ENCODE measurements around the gene KRTAP27-1. TPM values are rescaled to one million over a fixed set of nuclear protein-coding genes. Genes with fewer than 3 reads are reported as not detected.

KRTAP27-1 gene
- total RNA-seq, result not detected in 2 replicates

GRCh38 chr21:30337276-30337744 lies at the start of gene KRTAP27-1:
Gene KRTAP27-1, minus strand, starts transcription at chr21:30337694. Its CDS starts 26 bp downstream, at chr21:30337668.

GRCh38 chr21:30372139-30372770 lies 34.8 kb upstream of the KRTAP27-1 start, which contains the start of gene KRTAP13-2:
Gene KRTAP13-2, minus strand, starts transcription at chr21:30372271. Its CDS starts 58 bp downstream, at chr21:30372213.

GRCh38 chr21:30348506-30348905 lies 11.0 kb upstream of the KRTAP27-1 start, which contains the start of gene KRTAP23-1:
Gene KRTAP23-1, minus strand, starts transcription at chr21:30348606. Its CDS starts 0 bp downstream, at chr21:30348606.

GRCh38 chr21:30320215-30320614 lies 17.3 kb downstream of the KRTAP27-1 start, which contains the start of gene KRTAP26-1:
Gene KRTAP26-1, minus strand, starts transcription at chr21:30320315. Its CDS starts 280 bp downstream, at chr21:30320035.

GRCh38 chr21:30289215-30289614 lies 48.3 kb downstream of the KRTAP27-1 start, which contains the start of gene KRTAP25-1:
Gene KRTAP25-1, minus strand, starts transcription at chr21:30289514. Its CDS starts 24 bp downstream, at chr21:30289490.

Other genes starting within 250 kb of the KRTAP27-1 start
- not detected in 2 replicates for gene CLDN17, start 170.9 kb downstream of the KRTAP27-1 start, total RNA-seq
- gene CLDN8, start 121.6 kb downstream of the KRTAP27-1 start, total RNA-seq, result not detected in 2 replicates
- not detected in 2 replicates for gene KRTAP24-1, start 54.7 kb downstream of the KRTAP27-1 start, total RNA-seq
- gene KRTAP25-1, start 48.2 kb downstream of the KRTAP27-1 start, total RNA-seq, result not detected in 2 replicates
- gene KRTAP26-1, start 17.4 kb downstream of the KRTAP27-1 start, total RNA-seq, result not detected in 2 replicates
- gene KRTAP23-1, start 10.9 kb upstream of the KRTAP27-1 start, total RNA-seq, result not detected in 2 replicates
- gene KRTAP13-2, start 34.6 kb upstream of the KRTAP27-1 start, total RNA-seq, result not detected in 2 replicates
- gene KRTAP13-1, start 58.3 kb upstream of the KRTAP27-1 start, total RNA-seq, result not detected in 2 replicates
- not detected in 2 replicates for gene KRTAP13-3, start 88.2 kb upstream of the KRTAP27-1 start, total RNA-seq
- gene KRTAP13-4, start 92.5 kb upstream of the KRTAP27-1 start, total RNA-seq, result not detected in 2 replicates
- not detected in 2 replicates for gene KRTAP15-1, start 102.6 kb upstream of the KRTAP27-1 start, total RNA-seq
- gene KRTAP19-1, start 142.7 kb upstream of the KRTAP27-1 start, total RNA-seq, result not detected in 2 replicates
- not detected in 2 replicates for gene KRTAP19-2, start 149.7 kb upstream of the KRTAP27-1 start, total RNA-seq
- not detected in 2 replicates for gene KRTAP19-3, start 154.3 kb upstream of the KRTAP27-1 start, total RNA-seq
- gene KRTAP19-4, start 159.5 kb upstream of the KRTAP27-1 start, total RNA-seq, result not detected in 2 replicates
- not detected in 2 replicates for gene KRTAP19-5, start 164.4 kb upstream of the KRTAP27-1 start, total RNA-seq
- not detected in 2 replicates for gene KRTAP19-6, start 204.2 kb upstream of the KRTAP27-1 start, total RNA-seq
- gene KRTAP19-7, start 223.6 kb upstream of the KRTAP27-1 start, total RNA-seq, result not detected in 2 replicates

Measured in myometrial cell (primary cell).